Neural cell (in vitro differentiated cells): ENCODE results near the gene SLC6A7. TPM values are rescaled to one million over a fixed set of nuclear protein-coding genes. Genes with fewer than 3 reads are reported as not detected.

Experiments
- H2AFZ ChIP-seq: fragments of 200-600, 300-800 bp; sonication (generic), shearing (Covaris generic); 2 replicates; pipeline ENCODE4 v1.6.0; 2014; ENCODE audit warnings: low read depth, mild to moderate bottlenecking, antibody characterized with exemption, low read length, moderate library complexity
- H3F3A ChIP-seq: fragments of 200-600 bp; shearing (Covaris generic); 2 replicates; pipeline ENCODE4 v1.6.1; 2016; ENCODE audit warnings: mild to moderate bottlenecking, moderate library complexity, mixed read lengths, antibody characterized with exemption, low read length; ENCODE audit not compliant: insufficient read depth, poor library complexity, severe bottlenecking
- H3K27ac ChIP-seq: fragments of 200-600, 300-800 bp; sonication (generic), shearing (Covaris generic); 2 replicates; pipeline ENCODE4 v1.5.1; 2014; ENCODE audit warnings: mild to moderate bottlenecking, low read length, moderate library complexity
- H3K27me3 ChIP-seq: fragments of 300-800, 200-600 bp; sonication (generic), shearing (Covaris generic); 2 replicates; pipeline ENCODE4 v1.6.0; 2014; ENCODE audit warnings: mild to moderate bottlenecking, low read depth, low read length, moderate library complexity; ENCODE audit not compliant: insufficient read depth
- H3K36me3 ChIP-seq: fragments of 300-800, 200-600 bp; sonication (generic), shearing (Covaris generic); 2 replicates; pipeline ENCODE4 v1.5.1; 2014; ENCODE audit warnings: mild to moderate bottlenecking, antibody characterized with exemption, low read length, moderate library complexity; ENCODE audit not compliant: insufficient read depth
- H3K4me2 ChIP-seq: fragments of 300-800, 200-600 bp; sonication (generic), shearing (Covaris generic); 2 replicates; pipeline ENCODE4 v1.6.0; 2014; ENCODE audit warnings: mild to moderate bottlenecking, low read length
- H3K4me3 ChIP-seq: fragments of 300-800, 200-600 bp; sonication (generic), shearing (Covaris generic); 2 replicates; pipeline ENCODE4 v1.5.1; 2014; ENCODE audit warnings: mild to moderate bottlenecking, low read length, moderate library complexity
- H3K79me2 ChIP-seq: fragments of 200-600 bp; shearing (Covaris generic); replicated peaks from 2 replicates; pipeline ENCODE4 v1.6.0; 2014; ENCODE audit warnings: mild to moderate bottlenecking, low read length, moderate library complexity; ENCODE audit not compliant: insufficient read depth
- H3K9ac ChIP-seq: fragments of 300-800, 200-600 bp; sonication (generic), shearing (Covaris generic); 2 replicates; pipeline ENCODE4 v1.6.1; 2016; ENCODE audit warnings: mild to moderate bottlenecking, low read length, mixed read lengths
- H3K9me2 ChIP-seq: fragments of 200-600 bp; shearing (Covaris generic); 2 replicates; pipeline ENCODE4 v1.6.1; 2016; ENCODE audit warnings: mild to moderate bottlenecking, low read length, mixed read lengths; ENCODE audit not compliant: insufficient read depth
- H3K9me3 ChIP-seq: fragments of 200-600, 300-800 bp; sonication (generic), shearing (Covaris generic); 2 replicates; pipeline ENCODE4 v1.6.1; 2016; ENCODE audit warnings: mild to moderate bottlenecking, mixed run types, low read length, moderate library complexity, mixed read lengths
- H4K20me1 ChIP-seq: fragments of 200-600 bp; shearing (Covaris generic); 2 replicates; pipeline ENCODE4 v1.6.1; 2016; ENCODE audit warnings: mild to moderate bottlenecking, mixed run types; ENCODE audit not compliant: insufficient read depth
- EP300 ChIP-seq: fragments of 450-650 bp; conservative IDR thresholded peaks from 2 replicates; pipeline ENCODE4 v1.6.1; 2014; ENCODE audit warnings: antibody characterized with exemption, mild to moderate bottlenecking, moderate library complexity; ENCODE audit not compliant: poor library complexity, severe bottlenecking
- EZH2 ChIP-seq: fragments of 200-600, 300-800 bp; shearing (Covaris generic), sonication (generic); IDR thresholded peaks from 2 replicates; pipeline ENCODE4 v1.6.1; 2014; ENCODE audit warnings: antibody characterized with exemption, low read length, borderline replicate concordance, mild to moderate bottlenecking; ENCODE audit not compliant: insufficient read depth, poor library complexity, severe bottlenecking
- MXI1 ChIP-seq: fragments of 450-650 bp; conservative IDR thresholded peaks from 2 replicates; pipeline ENCODE4 v1.6.1; 2014; ENCODE audit warnings: antibody characterized with exemption, mild to moderate bottlenecking; ENCODE audit not compliant: poor library complexity, severe bottlenecking
- POLR2AphosphoS5 ChIP-seq: IDR thresholded peaks from 2 replicates; pipeline ENCODE4 v1.6.1; 2012
- RAD21 ChIP-seq: fragments of 450-650 bp; conservative IDR thresholded peaks from 2 replicates; pipeline ENCODE4 v1.6.1; 2014; ENCODE audit warnings: antibody characterized with exemption, mild to moderate bottlenecking, moderate library complexity
- SMC3 ChIP-seq: fragments of 450-650 bp; conservative IDR thresholded peaks from 2 replicates; pipeline ENCODE4 v1.6.1; 2014; ENCODE audit warnings: antibody characterized with exemption, mild to moderate bottlenecking, moderate library complexity; ENCODE audit not compliant: poor library complexity
- TAF1 ChIP-seq: IDR thresholded peaks from 2 replicates; pipeline ENCODE4 v1.6.1; 2012; ENCODE audit warnings: low read depth
- polyA plus RNA-seq: library from polyadenylated mRNA; depleted of rRNA; stranded (reverse); fragments of >200 nt; gene quantifications from 2 replicates; pipeline ENCODE4 v1.2.3, GENCODE V29; 2014
- TF ChIP-seq, protein P1 (sequence below): fragments of 450-650 bp; IDR thresholded peaks from 2 replicates; pipeline ENCODE4 v1.5.1; 2014; ENCODE audit warnings: antibody characterized with exemption, mild to moderate bottlenecking, moderate library complexity; ENCODE audit not compliant: poor library complexity, severe bottlenecking
- TF ChIP-seq, protein P2 (sequence below): IDR thresholded peaks from 2 replicates; pipeline ENCODE4 v1.6.1; 2012; ENCODE audit warnings: borderline replicate concordance

SLC6A7 gene
- polyA plus RNA-seq, 1 donor from 2014 or later: 4.6 TPM

DNA sequence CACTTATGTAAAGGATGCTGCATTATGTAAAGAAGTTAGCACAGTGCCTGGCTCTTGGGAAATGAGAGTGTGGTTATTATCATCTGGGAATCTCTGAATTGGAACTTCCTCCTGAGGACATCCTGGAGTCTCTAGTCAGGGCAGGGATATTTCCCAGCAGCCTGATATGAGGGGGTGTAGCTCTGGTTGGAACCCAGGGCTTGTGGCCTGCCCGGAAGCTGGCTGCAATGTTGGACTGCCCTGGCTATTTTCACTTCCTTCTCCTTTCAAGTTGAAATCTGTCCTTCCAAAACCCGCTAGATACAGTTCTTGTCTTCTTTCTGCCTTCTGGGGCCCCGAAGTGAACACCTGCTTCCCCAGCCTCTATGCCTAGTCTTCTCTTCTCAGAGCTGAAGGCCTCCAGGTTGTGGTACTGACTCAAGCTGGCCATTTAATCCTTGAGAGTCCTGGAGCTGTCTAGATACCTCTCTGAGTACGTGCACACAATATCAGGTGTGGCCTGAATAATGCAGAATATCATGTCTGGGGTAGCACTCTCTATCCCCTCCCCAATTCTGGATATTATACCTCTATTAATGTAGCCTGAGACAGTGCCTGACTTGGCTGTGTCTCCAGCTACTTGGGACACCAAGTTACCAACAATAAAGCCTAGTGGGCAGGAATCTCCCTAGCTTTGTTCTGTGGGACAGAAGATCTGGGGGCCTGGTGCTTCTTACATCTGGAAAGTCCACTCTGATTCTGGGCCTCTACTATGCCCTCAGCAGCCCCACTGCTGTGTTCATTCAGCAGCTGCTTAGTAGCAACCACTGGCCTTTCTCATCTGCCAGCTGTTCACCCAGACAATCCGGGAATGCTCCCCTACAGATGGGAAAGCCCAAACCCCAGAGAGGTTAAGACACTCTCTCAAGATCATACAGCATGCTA is 45.0 kb downstream of the SLC6A7 start:
- no peaks in the 10 kb centered on the region for H3K79me2 ChIP-seq
- no peak overlapping the region for H3K27ac ChIP-seq
- H3K9ac ChIP-seq: no peak overlapping the region

DNA sequence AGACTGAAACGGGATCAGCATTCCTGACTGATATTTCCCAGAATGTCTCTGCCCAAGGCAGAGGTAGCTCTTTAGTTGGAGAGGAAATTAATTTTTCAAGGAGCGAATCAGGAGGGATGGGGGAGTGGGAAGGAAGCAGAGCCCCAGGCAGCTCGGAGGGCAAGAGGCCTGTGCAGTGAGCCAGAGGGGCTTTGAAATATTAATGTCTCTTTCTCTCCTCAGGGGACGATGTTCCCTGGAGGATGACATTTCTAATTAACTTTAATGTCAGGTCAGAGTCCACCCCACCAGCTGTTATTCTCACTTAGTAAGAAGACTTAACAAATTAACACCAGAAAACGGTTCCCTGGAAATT is 45.6 kb downstream of the SLC6A7 start:
- H3K79me2 ChIP-seq: no peaks in the 10 kb centered on the region
- no peak overlapping the region for H3K27ac ChIP-seq
- H3K27me3 ChIP-seq: no peaks in the 10 kb centered on the region
- no peak overlapping the region for H3K4me3 ChIP-seq
- no peaks in the 10 kb centered on the region for H3K9me2 ChIP-seq
- no peaks in the 10 kb centered on the region for H4K20me1 ChIP-seq
- peaks cover 10% of the 10 kb centered on the region for H3K36me3 ChIP-seq
- no peak overlapping the region for H3K9ac ChIP-seq
- no peaks in the 10 kb centered on the region for H3F3A ChIP-seq
- no peak overlapping the region for H3K4me2 ChIP-seq
- H2AFZ ChIP-seq: no peak overlapping the region
- TF ChIP-seq MXI1 (no peak), POLR2AphosphoS5 (no peak), EP300 (no peak), SMC3 (no peak), RAD21 (no peak), EZH2 (no peak), TAF1 (no peak)
- TF ChIP-seq, protein P1, sequence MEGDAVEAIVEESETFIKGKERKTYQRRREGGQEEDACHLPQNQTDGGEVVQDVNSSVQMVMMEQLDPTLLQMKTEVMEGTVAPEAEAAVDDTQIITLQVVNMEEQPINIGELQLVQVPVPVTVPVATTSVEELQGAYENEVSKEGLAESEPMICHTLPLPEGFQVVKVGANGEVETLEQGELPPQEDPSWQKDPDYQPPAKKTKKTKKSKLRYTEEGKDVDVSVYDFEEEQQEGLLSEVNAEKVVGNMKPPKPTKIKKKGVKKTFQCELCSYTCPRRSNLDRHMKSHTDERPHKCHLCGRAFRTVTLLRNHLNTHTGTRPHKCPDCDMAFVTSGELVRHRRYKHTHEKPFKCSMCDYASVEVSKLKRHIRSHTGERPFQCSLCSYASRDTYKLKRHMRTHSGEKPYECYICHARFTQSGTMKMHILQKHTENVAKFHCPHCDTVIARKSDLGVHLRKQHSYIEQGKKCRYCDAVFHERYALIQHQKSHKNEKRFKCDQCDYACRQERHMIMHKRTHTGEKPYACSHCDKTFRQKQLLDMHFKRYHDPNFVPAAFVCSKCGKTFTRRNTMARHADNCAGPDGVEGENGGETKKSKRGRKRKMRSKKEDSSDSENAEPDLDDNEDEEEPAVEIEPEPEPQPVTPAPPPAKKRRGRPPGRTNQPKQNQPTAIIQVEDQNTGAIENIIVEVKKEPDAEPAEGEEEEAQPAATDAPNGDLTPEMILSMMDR: no peak
- TF ChIP-seq, protein P2, sequence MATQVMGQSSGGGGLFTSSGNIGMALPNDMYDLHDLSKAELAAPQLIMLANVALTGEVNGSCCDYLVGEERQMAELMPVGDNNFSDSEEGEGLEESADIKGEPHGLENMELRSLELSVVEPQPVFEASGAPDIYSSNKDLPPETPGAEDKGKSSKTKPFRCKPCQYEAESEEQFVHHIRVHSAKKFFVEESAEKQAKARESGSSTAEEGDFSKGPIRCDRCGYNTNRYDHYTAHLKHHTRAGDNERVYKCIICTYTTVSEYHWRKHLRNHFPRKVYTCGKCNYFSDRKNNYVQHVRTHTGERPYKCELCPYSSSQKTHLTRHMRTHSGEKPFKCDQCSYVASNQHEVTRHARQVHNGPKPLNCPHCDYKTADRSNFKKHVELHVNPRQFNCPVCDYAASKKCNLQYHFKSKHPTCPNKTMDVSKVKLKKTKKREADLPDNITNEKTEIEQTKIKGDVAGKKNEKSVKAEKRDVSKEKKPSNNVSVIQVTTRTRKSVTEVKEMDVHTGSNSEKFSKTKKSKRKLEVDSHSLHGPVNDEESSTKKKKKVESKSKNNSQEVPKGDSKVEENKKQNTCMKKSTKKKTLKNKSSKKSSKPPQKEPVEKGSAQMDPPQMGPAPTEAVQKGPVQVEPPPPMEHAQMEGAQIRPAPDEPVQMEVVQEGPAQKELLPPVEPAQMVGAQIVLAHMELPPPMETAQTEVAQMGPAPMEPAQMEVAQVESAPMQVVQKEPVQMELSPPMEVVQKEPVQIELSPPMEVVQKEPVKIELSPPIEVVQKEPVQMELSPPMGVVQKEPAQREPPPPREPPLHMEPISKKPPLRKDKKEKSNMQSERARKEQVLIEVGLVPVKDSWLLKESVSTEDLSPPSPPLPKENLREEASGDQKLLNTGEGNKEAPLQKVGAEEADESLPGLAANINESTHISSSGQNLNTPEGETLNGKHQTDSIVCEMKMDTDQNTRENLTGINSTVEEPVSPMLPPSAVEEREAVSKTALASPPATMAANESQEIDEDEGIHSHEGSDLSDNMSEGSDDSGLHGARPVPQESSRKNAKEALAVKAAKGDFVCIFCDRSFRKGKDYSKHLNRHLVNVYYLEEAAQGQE: no peak
- no peaks in the 10 kb centered on the region for H3K9me3 ChIP-seq

More for the DNA sequence above, 45.0 kb downstream of the SLC6A7 start:
- Histone ChIP-seq H3K36me3 (peaks cover 10% of the 10 kb centered on the region), H3K4me2 (no peak overlapping the region), H3K9me3 (no peaks in the 10 kb centered on the region), H3F3A (no peaks in the 10 kb centered on the region), H3K27me3 (no peaks in the 10 kb centered on the region), H3K4me3 (no peak overlapping the region), H2AFZ (no peak overlapping the region), H3K9me2 (no peaks in the 10 kb centered on the region), H4K20me1 (no peaks in the 10 kb centered on the region)
- TF ChIP-seq, protein P2: no peak
- TF ChIP-seq, protein P1: no peak
- TF ChIP-seq SMC3 (no peak), EP300 (no peak), TAF1 (no peak), RAD21 (no peak), POLR2AphosphoS5 (no peak), MXI1 (no peak), EZH2 (no peak)
